IMR-90 (cell line): ENCODE data around the gene COL5A1. TPM values are rescaled to one million over a fixed set of nuclear protein-coding genes. Genes with fewer than 3 reads are reported as not detected.

Experiments used
- ATAC-seq: fragments of 200-7000 bp; cut with Tn5 transposase; 2 replicates; pipeline ENCODE4 v1.9.1; 2020; ENCODE audit warnings: low read depth, mild to moderate bottlenecking, moderate library complexity
- BruUV-seq: library from RNA; stranded (reverse); fragments of 400-500 nt; replicated peaks from 2 replicates; lab custom pipeline; 2021; lab: Mats Ljungman, UMichigan
- CTCF ChIA-PET: fragments of 300-600 bp; formaldehyde crosslinking; extraction: SDS; loops from one replicate; lab custom pipeline; 2021; ENCODE audit warnings: antibody characterized with exemption; lab: Yijun Ruan, JAX
- POLR2A ChIA-PET: fragments of 300-600 bp; sonication (Branson Sonifier 250); formaldehyde crosslinking; loops from one replicate; lab custom pipeline; 2022; ENCODE audit warnings: antibody characterized with exemption; ENCODE audit not compliant: unreplicated experiment; lab: Charles Lee
- DNase-seq: peaks from one replicate; pipeline ENCODE4 v3.0.0; 2013
- H2AFZ ChIP-seq: replicated peaks from 2 replicates; pipeline ENCODE3; 2013; ENCODE audit warnings: low read length, mild to moderate bottlenecking; ENCODE audit not compliant: poor library complexity
- H2AK5ac ChIP-seq: 2 replicates; pipeline ENCODE4 v1.6.1; 2013; ENCODE audit warnings: low read depth, low read length, inconsistent platforms
- H2AK9ac ChIP-seq: replicated peaks from 2 replicates; pipeline ENCODE3; 2013; ENCODE audit warnings: mild to moderate bottlenecking, low read depth, low read length, moderate library complexity; ENCODE audit not compliant: poor library complexity
- H2BK120ac ChIP-seq: 2 replicates; pipeline ENCODE4 v1.6.1; 2013; ENCODE audit warnings: low read depth, low read length, inconsistent platforms
- H2BK15ac ChIP-seq: 3 replicates; pipeline ENCODE4 v1.6.1; 2013; ENCODE audit warnings: low read depth, low read length, inconsistent platforms
- H2BK20ac ChIP-seq: 2 replicates; pipeline ENCODE4 v1.6.1; 2013; ENCODE audit warnings: low read depth, mild to moderate bottlenecking, inconsistent platforms, low read length, moderate library complexity
- H2BK5ac ChIP-seq: 2 replicates; pipeline ENCODE4 v1.6.1; 2013; ENCODE audit warnings: mild to moderate bottlenecking, low read depth, low read length, inconsistent platforms; ENCODE audit not compliant: poor library complexity, severe bottlenecking
- H3K14ac ChIP-seq: replicated peaks from 2 replicates; pipeline ENCODE4 v1.6.1; 2013; ENCODE audit warnings: low read depth, low read length, inconsistent platforms
- H3K18ac ChIP-seq: 2 replicates; pipeline ENCODE4 v1.6.1; 2013; ENCODE audit warnings: low read depth, low read length, control low read depth
- H3K23ac ChIP-seq: 2 replicates; pipeline ENCODE4 v1.6.1; 2013; ENCODE audit warnings: low read depth, low read length, inconsistent platforms
- H3K27ac ChIP-seq: 2 replicates; pipeline ENCODE4 v1.5.1; 2013; ENCODE audit warnings: mild to moderate bottlenecking, control low read depth, low read length; ENCODE audit not compliant: insufficient read depth
- H3K27me3 ChIP-seq: 2 replicates; pipeline ENCODE4 v1.6.1; 2013; ENCODE audit warnings: low read length; ENCODE audit not compliant: control insufficient read depth, insufficient read depth
- H3K36me3 ChIP-seq: 2 replicates; pipeline ENCODE4 v1.6.1; 2013; ENCODE audit warnings: low read length, mixed read lengths; ENCODE audit not compliant: control insufficient read depth, insufficient read depth
- H3K4ac ChIP-seq: 2 replicates; pipeline ENCODE4 v1.6.1; 2013; ENCODE audit warnings: low read depth, low read length, inconsistent platforms
- H3K4me1 ChIP-seq: 2 replicates; pipeline ENCODE4 v1.6.1; 2013; ENCODE audit warnings: low read length, mixed read lengths; ENCODE audit not compliant: control insufficient read depth, insufficient read depth
- H3K4me2 ChIP-seq: 2 replicates; pipeline ENCODE4 v1.6.1; 2013; ENCODE audit warnings: low read depth, mild to moderate bottlenecking, control low read depth, low read length, moderate library complexity
- H3K4me3 ChIP-seq: 2 replicates; pipeline ENCODE4 v1.5.1; 2013; ENCODE audit warnings: low read depth, mild to moderate bottlenecking, control low read depth, low read length, moderate library complexity; ENCODE audit not compliant: insufficient read depth
- H3K56ac ChIP-seq: 2 replicates; pipeline ENCODE4 v1.6.1; 2013; ENCODE audit warnings: low read length, inconsistent platforms; ENCODE audit not compliant: insufficient read depth; ENCODE audit errors: extremely low read depth
- H3K79me1 ChIP-seq, 2 experiments: 2 replicates each; pipeline ENCODE4 v1.6.1; 2013; ENCODE audit warnings: low read length in 2 of 2, inconsistent platforms in 1 of 2, low read depth in 1 of 2
- H3K9ac ChIP-seq: 2 replicates; pipeline ENCODE4 v1.6.1; 2013; ENCODE audit warnings: low read depth, low read length, control low read depth
- H3K9me1 ChIP-seq: 2 replicates; pipeline ENCODE4 v1.6.1; 2013; ENCODE audit warnings: low read length, inconsistent platforms; ENCODE audit not compliant: insufficient read depth
- H3K9me3 ChIP-seq: 2 replicates; pipeline ENCODE4 v1.6.1; 2013; ENCODE audit warnings: low read length; ENCODE audit not compliant: control insufficient read depth, insufficient read depth
- H4K20me1 ChIP-seq: 2 replicates; pipeline ENCODE4 v1.6.1; 2013; ENCODE audit warnings: low read length, inconsistent platforms; ENCODE audit not compliant: insufficient read depth
- H4K5ac ChIP-seq: 2 replicates; pipeline ENCODE4 v1.6.1; 2013; ENCODE audit warnings: mild to moderate bottlenecking, low read depth, low read length, control low read depth
- H4K8ac ChIP-seq, 2 experiments: 2 replicates each; pipeline ENCODE4 v1.6.1; 2013; ENCODE audit warnings: low read depth in 2 of 2, low read length in 2 of 2, control low read depth in 1 of 2, inconsistent platforms in 1 of 2
- H4K91ac ChIP-seq: 2 replicates; pipeline ENCODE4 v1.6.1; 2013; ENCODE audit warnings: low read depth, low read length, inconsistent platforms; ENCODE audit not compliant: insufficient read depth
- CTCF ChIP-seq: conservative IDR thresholded peaks from 2 replicates; pipeline ENCODE4 v1.5.1; 2012; ENCODE audit warnings: mild to moderate bottlenecking, low read depth, low read length, improper control_type of control experiment
- ELK1 ChIP-seq: fragments of 150-350 bp; IDR thresholded peaks from 2 replicates; pipeline ENCODE4 v1.6.1; 2016; ENCODE audit warnings: low read depth, mild to moderate bottlenecking, low read length, moderate library complexity, borderline replicate concordance
- FOS ChIP-seq: fragments of 150-350 bp; IDR thresholded peaks from 2 replicates; pipeline ENCODE4 v1.6.1; 2016; ENCODE audit warnings: low read depth, low read length
- MAFK ChIP-seq: IDR thresholded peaks from 2 replicates; pipeline ENCODE4 v1.6.1; 2012; ENCODE audit warnings: low read depth, low read length, improper control_type of control experiment
- MAZ ChIP-seq: IDR thresholded peaks from 2 replicates; pipeline ENCODE4 v1.6.1; 2012; ENCODE audit warnings: low read depth, mild to moderate bottlenecking, low read length, improper control_type of control experiment, moderate library complexity, borderline replicate concordance
- NFE2L2 ChIP-seq: fragments of 150-350 bp; IDR thresholded peaks from 2 replicates; pipeline ENCODE4 v1.6.1; 2016; ENCODE audit warnings: low read depth, mild to moderate bottlenecking, low read length
- POLR2A ChIP-seq: IDR thresholded peaks from 2 replicates; pipeline ENCODE4 v1.6.1; 2012; ENCODE audit warnings: mild to moderate bottlenecking, low read depth, low read length
- RCOR1 ChIP-seq: IDR thresholded peaks from 2 replicates; pipeline ENCODE4 v1.6.1; 2012; ENCODE audit warnings: mild to moderate bottlenecking, low read length, improper control_type of control experiment; ENCODE audit not compliant: insufficient replicate concordance
- WGBS, 2 experiments: methylation state at CpG; one replicate each; pipeline versions ENCODE4 v1.1.5 to v1.1.7; 2013; ENCODE audit warnings: missing lambda C conversion rate in 2 of 2; ENCODE audit not compliant: insufficient read length in 1 of 2; ENCODE audit errors: extremely low coverage in 2 of 2; 5-methylcytosine and 5-hydroxymethylcytosine counted together
- dilution Hi-C: fragments of 300-500 bp; cut with HindIII; formaldehyde crosslinking; loops from one replicate; pipeline ENCODE4 v1.14.3; 2018; ENCODE audit warnings: low sequenced_read_pairs; ENCODE audit not compliant: unreplicated experiment
- in situ Hi-C: fragments of 300-500 bp; cut with MboI; formaldehyde crosslinking; loops from 3 replicates; pipeline ENCODE4 v1.14.3; 2019; ENCODE audit warnings: low sequenced_read_pairs, inconsistent platforms, mixed read lengths
- intact Hi-C: fragments of 100-400 bp; cut with micrococcal nuclease; formaldehyde crosslinking; loops from 2 replicates; pipeline ENCODE4 v1.10.0; 2022
- polyA plus RNA-seq, 3 experiments: library from polyadenylated mRNA; depleted of rRNA; stranded (reverse); fragments of >200 nt; gene quantifications; 2 replicates each; pipeline ENCODE4 v1.2.3, GENCODE V29; 2012; ENCODE audit warnings: low replicate concordance in 1 of 3
- total RNA-seq: library from RNA; depleted of rRNA; stranded (reverse); fragments of >200 nt; gene quantifications from 2 replicates; pipeline ENCODE4 v1.2.3, GENCODE V29; 2012
- TF ChIP-seq, protein P1 (sequence below): fragments of 150-350 bp; IDR thresholded peaks from 2 replicates; pipeline ENCODE4 v1.6.1; 2017; ENCODE audit warnings: mild to moderate bottlenecking, antibody characterized with exemption, low read length, low read depth

Gene COL5A1
- total and polyA plus RNA-seq, 2 of the 4 experiments (the other 2 are of a cell fraction) = 19.2 to 173 TPM

DNA sequence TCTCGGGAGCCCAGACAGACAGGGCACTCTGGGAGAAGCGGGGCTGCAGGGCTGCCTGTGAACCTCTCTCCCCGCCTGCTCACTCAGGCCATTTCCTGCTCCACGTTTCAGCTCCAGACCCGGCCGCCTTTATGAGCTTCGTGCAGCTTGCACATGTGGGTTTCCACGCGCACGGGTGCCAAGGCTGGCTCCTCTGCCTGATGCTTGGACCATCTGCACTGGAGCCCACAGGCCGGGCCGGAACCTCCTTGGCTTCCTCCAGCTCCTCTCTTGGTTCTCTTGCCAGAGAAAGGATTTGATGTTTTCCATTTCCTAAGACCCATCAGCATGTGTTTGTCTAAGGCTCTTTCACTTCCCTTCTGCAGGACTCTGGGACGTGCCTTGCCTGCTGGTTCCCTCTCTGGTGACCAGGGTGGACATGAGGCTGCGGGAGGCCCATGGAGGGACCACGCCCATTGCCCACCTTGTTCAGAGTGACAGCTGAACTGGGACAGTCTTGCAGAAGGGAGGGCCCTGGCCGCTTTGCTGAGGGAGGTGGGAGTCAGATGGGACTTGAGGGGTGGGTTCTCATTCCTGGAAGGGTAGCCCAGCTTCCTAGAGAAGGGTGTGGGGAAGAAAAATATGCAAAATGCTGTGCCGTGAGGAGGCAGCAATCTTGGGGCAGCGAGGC lies 23.3 kb upstream of the COL5A1 start:
- Histone ChIP-seq H4K20me1 (no peaks in the 10 kb centered on the region), H2AK9ac (no peak overlapping the region), H3K9me1 (no peaks in the 10 kb centered on the region), H3K27me3 (no peaks in the 10 kb centered on the region; the same call in 1 of the 2 replicates), H2AK5ac (0 out of 2 replicates have a peak overlapping the region, but pooled peaks have one; percentile 64), H3K27ac (no peak overlapping the region), H2BK20ac (no peak overlapping the region), H2BK5ac (no peak overlapping the region), H3K14ac (no peak overlapping the region), H3K4me3 (no peak overlapping the region), H3K9me3 (no peaks in the 10 kb centered on the region; the same call in 1 of the 2 replicates), H3K79me1 (no peaks in the 10 kb centered on the region), H3K4me1 (no peaks in the 10 kb centered on the region; the same call in 1 of the 2 replicates), H3K56ac (no peak overlapping the region), H2BK15ac (no peak overlapping the region), H3K36me3 (no peaks in the 10 kb centered on the region), H3K9ac (no peak overlapping the region), H2BK120ac (no peak overlapping the region), H4K5ac (no peak overlapping the region), H2AFZ (peak overlapping the region; percentile 16), H4K91ac (no peak overlapping the region), H3K4me2 (no peak overlapping the region), H3K23ac (no peak overlapping the region), H3K18ac (no peak overlapping the region), H4K8ac (no peak overlapping the region), H3K4ac (peak overlapping the region; percentile 66)
- in situ Hi-C loops (no loop called here), dilution Hi-C loops (no loop called here), intact Hi-C loops (no loop called here)
- ATAC-seq = no peak
- no TSS peak for BruUV-seq
- 75% methylated on average over 11 of the region's 18 CpGs; no CpG with 5 or more reads in 1 of the 2 experiments for WGBS, 2 experiments
- TF ChIP-seq POLR2A = no peak
- TF ChIP-seq CTCF = no peak
- no peak for TF ChIP-seq RCOR1
- TF ChIP-seq NFE2L2 = no peak
- TF ChIP-seq, protein P1, sequence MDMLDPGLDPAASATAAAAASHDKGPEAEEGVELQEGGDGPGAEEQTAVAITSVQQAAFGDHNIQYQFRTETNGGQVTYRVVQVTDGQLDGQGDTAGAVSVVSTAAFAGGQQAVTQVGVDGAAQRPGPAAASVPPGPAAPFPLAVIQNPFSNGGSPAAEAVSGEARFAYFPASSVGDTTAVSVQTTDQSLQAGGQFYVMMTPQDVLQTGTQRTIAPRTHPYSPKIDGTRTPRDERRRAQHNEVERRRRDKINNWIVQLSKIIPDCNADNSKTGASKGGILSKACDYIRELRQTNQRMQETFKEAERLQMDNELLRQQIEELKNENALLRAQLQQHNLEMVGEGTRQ = no peak
- no peak for TF ChIP-seq ELK1
- TF ChIP-seq MAZ = no peak
- no peak for TF ChIP-seq FOS
- no peak for TF ChIP-seq MAFK
- CTCF ChIA-PET = no interaction called here
- POLR2A ChIA-PET = no interaction called here
- no peak for DNase-seq
